Measurements from ENCODE around the gene MRM1.

- TF ChIP-seq, protein P1, sequence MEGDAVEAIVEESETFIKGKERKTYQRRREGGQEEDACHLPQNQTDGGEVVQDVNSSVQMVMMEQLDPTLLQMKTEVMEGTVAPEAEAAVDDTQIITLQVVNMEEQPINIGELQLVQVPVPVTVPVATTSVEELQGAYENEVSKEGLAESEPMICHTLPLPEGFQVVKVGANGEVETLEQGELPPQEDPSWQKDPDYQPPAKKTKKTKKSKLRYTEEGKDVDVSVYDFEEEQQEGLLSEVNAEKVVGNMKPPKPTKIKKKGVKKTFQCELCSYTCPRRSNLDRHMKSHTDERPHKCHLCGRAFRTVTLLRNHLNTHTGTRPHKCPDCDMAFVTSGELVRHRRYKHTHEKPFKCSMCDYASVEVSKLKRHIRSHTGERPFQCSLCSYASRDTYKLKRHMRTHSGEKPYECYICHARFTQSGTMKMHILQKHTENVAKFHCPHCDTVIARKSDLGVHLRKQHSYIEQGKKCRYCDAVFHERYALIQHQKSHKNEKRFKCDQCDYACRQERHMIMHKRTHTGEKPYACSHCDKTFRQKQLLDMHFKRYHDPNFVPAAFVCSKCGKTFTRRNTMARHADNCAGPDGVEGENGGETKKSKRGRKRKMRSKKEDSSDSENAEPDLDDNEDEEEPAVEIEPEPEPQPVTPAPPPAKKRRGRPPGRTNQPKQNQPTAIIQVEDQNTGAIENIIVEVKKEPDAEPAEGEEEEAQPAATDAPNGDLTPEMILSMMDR (IDR thresholded peaks at IDR 0.05; ENCODE audit: low read depth, low read length) = no peak
- TF ChIP-seq EZH2phosphoT487 (IDR thresholded peaks at IDR 0.05; ENCODE audit: low read depth) = no peak
Measured at GRCh38 chr17:36586138-36586537, 15.2 kb upstream of the MRM1 start.

All from OCI-LY3 (cell line).